PC-9 (cell line): ENCODE measurements around the gene DICER1. TPM values are rescaled to one million over a fixed set of nuclear protein-coding genes. Genes with fewer than 3 reads are reported as not detected.

ENCODE experiments used
- BruUV-seq: library from RNA; stranded (reverse); fragments of 400-500 nt; replicated peaks from 2 replicates; lab custom pipeline; 2021; lab: Mats Ljungman, UMichigan
- CTCF ChIA-PET: fragments of 300-600 bp; sonication (Branson Sonifier 250); formaldehyde crosslinking; loops from one replicate; lab custom pipeline; 2022; ENCODE audit warnings: antibody characterized with exemption; lab: Charles Lee
- POLR2A ChIA-PET: fragments of 300-600 bp; sonication (Branson Sonifier 250); formaldehyde crosslinking; loops from one replicate; lab custom pipeline; 2022; ENCODE audit warnings: antibody characterized with exemption; ENCODE audit not compliant: unreplicated experiment; lab: Charles Lee
- DNase-seq, 2 experiments: peaks; one replicate each; pipeline versions ENCODE4 v3.0.0 to v3.0.0-alpha.2; 2015 to 2022; ENCODE audit warnings: mixed read lengths in 1 of 2
- H2AFZ ChIP-seq: fragments of 200-600 bp; sonication (generic); 2 replicates; pipeline ENCODE4 v1.8.1; 2017; ENCODE audit warnings: antibody characterized with exemption
- H3F3A ChIP-seq: fragments of 200-600 bp; sonication (generic); 2 replicates; pipeline ENCODE4 v1.8.1; 2017; ENCODE audit warnings: antibody characterized with exemption, mild to moderate bottlenecking, low read depth; ENCODE audit not compliant: insufficient read depth
- H3K27ac ChIP-seq: fragments of 200-600 bp; sonication (generic); 2 replicates; pipeline ENCODE4 v1.6.1; 2016; ENCODE audit warnings: mixed run types
- H3K27me3 ChIP-seq: fragments of 200-600 bp; sonication (generic); 2 replicates; pipeline ENCODE4 v1.6.1; 2016; ENCODE audit warnings: low read depth, mixed run types; ENCODE audit not compliant: insufficient read depth
- H3K36me3 ChIP-seq: fragments of 200-600 bp; sonication (generic); 2 replicates; pipeline ENCODE4 v1.6.1; 2016; ENCODE audit warnings: low read depth, mixed run types
- H3K4me1 ChIP-seq: fragments of 200-600 bp; sonication (generic); replicated peaks from 2 replicates; pipeline ENCODE4 v1.6.1; 2016; ENCODE audit warnings: mixed run types; ENCODE audit not compliant: insufficient read depth
- H3K4me2 ChIP-seq: fragments of 200-600 bp; sonication (generic); 2 replicates; pipeline ENCODE4 v1.6.1; 2017; ENCODE audit warnings: mixed run types
- H3K4me3 ChIP-seq: fragments of 200-600 bp; sonication (generic); 2 replicates; pipeline ENCODE4 v1.6.1; 2016; ENCODE audit warnings: mixed run types
- H3K79me2 ChIP-seq: fragments of 200-600 bp; sonication (generic); 2 replicates; pipeline ENCODE4 v1.6.1; 2017; ENCODE audit warnings: low read depth, mixed run types
- H3K9me2 ChIP-seq: fragments of 200-600 bp; sonication (generic); 2 replicates; pipeline ENCODE4 v1.8.1; 2017; ENCODE audit warnings: mild to moderate bottlenecking; ENCODE audit not compliant: insufficient read depth
- H3K9me3 ChIP-seq: fragments of 200-600 bp; sonication (generic); 2 replicates; pipeline ENCODE4 v1.8.1; 2016; ENCODE audit warnings: low read depth; ENCODE audit not compliant: insufficient read depth
- H4K20me1 ChIP-seq: fragments of 200-600 bp; sonication (generic); 2 replicates; pipeline ENCODE4 v1.8.1; 2017; ENCODE audit not compliant: insufficient read depth
- EZH2 ChIP-seq: fragments of 200-600 bp; sonication (generic); IDR thresholded peaks from 2 replicates; pipeline ENCODE4 v1.8.0; 2017; ENCODE audit warnings: antibody characterized with exemption, low read depth
- intact Hi-C: fragments of 100-400 bp; cut with micrococcal nuclease; formaldehyde crosslinking; loops from one replicate; pipeline ENCODE4 v1.10.0; 2022; ENCODE audit not compliant: unreplicated experiment
- total RNA-seq: library from RNA; stranded (reverse); gene quantifications from 2 replicates; pipeline ENCODE4 v1.2.3, GENCODE V29; 2021
- TF ChIP-seq, protein P1 (sequence below): fragments of 200-600 bp; sonication (generic); conservative IDR thresholded peaks from 2 replicates; pipeline ENCODE4 v1.6.1; 2017; ENCODE audit warnings: mixed run types, antibody characterized with exemption, mild to moderate bottlenecking, moderate library complexity

Gene DICER1
- total RNA-seq, 1 experiment from 2014 or later, result 15.1 TPM

GRCh38 chr14:95136631-95137030 is 20.7 kb downstream of the DICER1 start:
- CTCF ChIA-PET, result no interaction called here
- intact Hi-C loops, result no loop called here
- no peaks in the 10 kb centered on the region for H3F3A ChIP-seq
- no peaks in the 10 kb centered on the region for H3K9me2 ChIP-seq
- DNase-seq, result no peak
- POLR2A ChIA-PET, result no interaction called here
- no peak overlapping the region for H3K4me3 ChIP-seq
- H3K9me3 ChIP-seq, result no peaks in the 10 kb centered on the region
- H3K27ac ChIP-seq, result no peak overlapping the region
- no peak overlapping the region for H3K4me2 ChIP-seq
- TF ChIP-seq, protein P1, sequence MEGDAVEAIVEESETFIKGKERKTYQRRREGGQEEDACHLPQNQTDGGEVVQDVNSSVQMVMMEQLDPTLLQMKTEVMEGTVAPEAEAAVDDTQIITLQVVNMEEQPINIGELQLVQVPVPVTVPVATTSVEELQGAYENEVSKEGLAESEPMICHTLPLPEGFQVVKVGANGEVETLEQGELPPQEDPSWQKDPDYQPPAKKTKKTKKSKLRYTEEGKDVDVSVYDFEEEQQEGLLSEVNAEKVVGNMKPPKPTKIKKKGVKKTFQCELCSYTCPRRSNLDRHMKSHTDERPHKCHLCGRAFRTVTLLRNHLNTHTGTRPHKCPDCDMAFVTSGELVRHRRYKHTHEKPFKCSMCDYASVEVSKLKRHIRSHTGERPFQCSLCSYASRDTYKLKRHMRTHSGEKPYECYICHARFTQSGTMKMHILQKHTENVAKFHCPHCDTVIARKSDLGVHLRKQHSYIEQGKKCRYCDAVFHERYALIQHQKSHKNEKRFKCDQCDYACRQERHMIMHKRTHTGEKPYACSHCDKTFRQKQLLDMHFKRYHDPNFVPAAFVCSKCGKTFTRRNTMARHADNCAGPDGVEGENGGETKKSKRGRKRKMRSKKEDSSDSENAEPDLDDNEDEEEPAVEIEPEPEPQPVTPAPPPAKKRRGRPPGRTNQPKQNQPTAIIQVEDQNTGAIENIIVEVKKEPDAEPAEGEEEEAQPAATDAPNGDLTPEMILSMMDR, result no peak
- no peak for TF ChIP-seq EZH2
- H3K27me3 ChIP-seq, result no peaks in the 10 kb centered on the region
- H3K4me1 ChIP-seq, result no peaks in the 10 kb centered on the region
- no peak overlapping the region for H2AFZ ChIP-seq
- 0 out of 2 replicates have a peak, but pooled peaks cover 2% of the 10 kb centered on the region for H4K20me1 ChIP-seq
- 0 out of 2 replicates have a peak, but pooled peaks cover 5% of the 10 kb centered on the region for H3K36me3 ChIP-seq
- BruUV-seq, result no TSS peak
- peaks cover 25% of the 10 kb centered on the region; the same call in 1 of the 2 replicates for H3K79me2 ChIP-seq

DNA sequence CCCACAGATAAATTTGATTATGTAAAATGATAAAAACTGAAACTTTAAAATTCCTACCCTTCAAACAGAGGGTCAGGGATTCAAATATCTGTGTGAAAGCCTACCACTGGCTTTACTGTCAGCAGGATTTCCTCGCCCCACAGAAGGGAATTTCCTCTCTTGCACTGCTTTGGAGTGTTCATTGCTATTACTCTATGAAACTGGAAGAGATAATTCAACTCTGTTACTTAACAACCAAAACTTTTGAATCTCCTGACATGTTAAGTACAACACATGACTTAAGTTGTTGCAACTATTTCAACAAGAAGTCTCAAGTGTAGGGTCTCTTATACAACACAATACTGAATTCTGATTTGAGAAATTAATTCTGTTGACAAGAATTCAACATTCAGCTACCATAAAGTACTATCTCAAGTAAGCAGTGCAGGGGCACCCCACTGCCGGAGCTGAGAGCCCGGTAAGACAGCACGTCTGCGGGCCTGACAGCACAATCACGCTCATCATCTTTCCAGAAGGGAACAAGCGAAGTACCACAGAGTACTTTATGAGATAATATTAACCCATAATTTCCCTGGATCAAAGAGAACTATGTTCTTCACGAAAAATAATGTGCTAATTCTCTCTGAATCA is 22.9 kb downstream of the DICER1 start:
- POLR2A ChIA-PET, result no interaction called here
- Histone ChIP-seq H3K4me1 (no peaks in the 10 kb centered on the region), H3K9me2 (no peaks in the 10 kb centered on the region), H2AFZ (no peak overlapping the region), H3F3A (no peaks in the 10 kb centered on the region), H3K27ac (no peak overlapping the region), H3K27me3 (no peaks in the 10 kb centered on the region), H3K79me2 (0 out of 2 replicates have a peak, but pooled peaks cover 13% of the 10 kb centered on the region), H3K4me2 (no peak overlapping the region), H3K36me3 (0 out of 2 replicates have a peak, but pooled peaks cover 5% of the 10 kb centered on the region), H3K4me3 (no peak overlapping the region), H4K20me1 (no peaks in the 10 kb centered on the region), H3K9me3 (no peaks in the 10 kb centered on the region)
- intact Hi-C loops, result no loop called here
- DNase-seq, result no peak
- TF ChIP-seq EZH2, result no peak
- TF ChIP-seq, protein P1, result no peak
- CTCF ChIA-PET, result no interaction called here
- BruUV-seq, result no TSS peak

DNA sequence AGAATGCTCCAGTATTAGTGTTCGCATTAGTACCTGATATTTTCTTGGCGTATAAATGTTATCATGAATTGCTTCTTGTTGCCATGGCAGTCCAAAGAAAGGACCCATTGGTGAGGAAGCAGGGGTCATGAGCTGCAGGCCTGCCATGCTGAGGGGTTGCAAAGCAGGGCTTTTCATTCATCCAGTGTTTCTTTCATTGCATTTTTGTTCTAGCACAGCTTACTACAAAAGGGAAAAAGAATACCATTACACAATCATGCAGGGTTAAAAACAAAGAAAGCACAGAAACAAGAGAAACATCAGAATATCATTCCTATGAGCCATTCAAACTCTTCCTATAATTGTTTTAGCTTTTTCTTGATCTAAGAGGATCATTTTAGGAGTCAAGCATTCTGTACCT is 24.0 kb downstream of the DICER1 start:
- no peaks in the 10 kb centered on the region for H3K4me1 ChIP-seq
- H3K9me2 ChIP-seq, result no peaks in the 10 kb centered on the region
- 0 out of 2 replicates have a peak, but pooled peaks cover 5% of the 10 kb centered on the region for H3K36me3 ChIP-seq
- ChIA-PET POLR2A (no interaction called here), CTCF (no interaction called here)
- H3F3A ChIP-seq, result no peaks in the 10 kb centered on the region
- 0 out of 2 replicates have a peak, but pooled peaks cover 11% of the 10 kb centered on the region for H3K79me2 ChIP-seq
- no peak for DNase-seq
- H3K4me2 ChIP-seq, result no peak overlapping the region
- no peak overlapping the region for H2AFZ ChIP-seq
- no peaks in the 10 kb centered on the region for H3K9me3 ChIP-seq
- H3K27ac ChIP-seq, result no peak overlapping the region
- no peak for TF ChIP-seq EZH2
- TF ChIP-seq, protein P1, result no peak
- H3K27me3 ChIP-seq, result no peaks in the 10 kb centered on the region
- H3K4me3 ChIP-seq, result no peak overlapping the region
- no TSS peak for BruUV-seq
- intact Hi-C loops, result no loop called here
- H4K20me1 ChIP-seq, result no peaks in the 10 kb centered on the region
